ENCODE measurements around the gene CTIF.
A peak's percentile ranks its signal among the peaks of the same experiment; 100 is the strongest.

Gene CTIF

DNA sequence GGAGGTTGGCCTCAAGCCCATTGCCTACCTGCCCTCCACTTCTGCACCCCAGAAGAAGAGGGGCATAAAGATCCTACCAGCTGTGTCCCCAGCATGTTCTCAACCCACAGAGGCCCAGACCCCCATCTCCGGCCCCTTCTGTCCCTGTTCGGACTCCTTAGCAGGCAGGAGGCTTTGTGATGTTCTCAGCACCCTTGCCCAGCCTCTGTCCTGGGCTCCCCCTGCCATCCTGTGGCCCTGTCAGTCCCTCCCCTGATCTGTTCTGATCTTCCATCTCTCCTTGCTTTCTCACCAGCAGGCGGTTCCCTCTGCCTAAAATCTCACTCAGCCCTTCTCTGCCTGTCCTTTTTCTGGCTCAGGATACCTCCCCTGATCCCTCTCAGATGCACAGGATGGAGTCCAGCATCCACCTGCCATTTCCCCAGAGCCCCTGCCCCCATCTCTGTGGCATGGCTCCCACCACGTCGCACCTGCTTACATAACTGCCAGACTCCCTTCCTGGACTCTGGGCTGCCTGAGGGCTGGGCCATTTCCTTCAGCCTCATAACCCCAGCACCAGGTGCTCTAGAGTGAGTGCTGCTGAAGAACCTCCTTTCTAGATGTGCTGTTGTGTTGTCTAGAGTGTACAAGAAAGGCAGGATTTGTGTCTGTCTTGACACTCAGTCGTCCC is 134.0 kb downstream of the CTIF start:
- no peak overlapping the region for H3K4me3 ChIP-seq (replicated peaks; ENCODE audit: low read depth, low read length)
- DNase-seq (ENCODE audit: extremely low read depth, low read depth), result no peak
- TF ChIP-seq, protein P1, sequence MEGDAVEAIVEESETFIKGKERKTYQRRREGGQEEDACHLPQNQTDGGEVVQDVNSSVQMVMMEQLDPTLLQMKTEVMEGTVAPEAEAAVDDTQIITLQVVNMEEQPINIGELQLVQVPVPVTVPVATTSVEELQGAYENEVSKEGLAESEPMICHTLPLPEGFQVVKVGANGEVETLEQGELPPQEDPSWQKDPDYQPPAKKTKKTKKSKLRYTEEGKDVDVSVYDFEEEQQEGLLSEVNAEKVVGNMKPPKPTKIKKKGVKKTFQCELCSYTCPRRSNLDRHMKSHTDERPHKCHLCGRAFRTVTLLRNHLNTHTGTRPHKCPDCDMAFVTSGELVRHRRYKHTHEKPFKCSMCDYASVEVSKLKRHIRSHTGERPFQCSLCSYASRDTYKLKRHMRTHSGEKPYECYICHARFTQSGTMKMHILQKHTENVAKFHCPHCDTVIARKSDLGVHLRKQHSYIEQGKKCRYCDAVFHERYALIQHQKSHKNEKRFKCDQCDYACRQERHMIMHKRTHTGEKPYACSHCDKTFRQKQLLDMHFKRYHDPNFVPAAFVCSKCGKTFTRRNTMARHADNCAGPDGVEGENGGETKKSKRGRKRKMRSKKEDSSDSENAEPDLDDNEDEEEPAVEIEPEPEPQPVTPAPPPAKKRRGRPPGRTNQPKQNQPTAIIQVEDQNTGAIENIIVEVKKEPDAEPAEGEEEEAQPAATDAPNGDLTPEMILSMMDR (IDR thresholded peaks at IDR 0.05; ENCODE audit: low read depth, low read length, missing control alignments), result no peak

DNA sequence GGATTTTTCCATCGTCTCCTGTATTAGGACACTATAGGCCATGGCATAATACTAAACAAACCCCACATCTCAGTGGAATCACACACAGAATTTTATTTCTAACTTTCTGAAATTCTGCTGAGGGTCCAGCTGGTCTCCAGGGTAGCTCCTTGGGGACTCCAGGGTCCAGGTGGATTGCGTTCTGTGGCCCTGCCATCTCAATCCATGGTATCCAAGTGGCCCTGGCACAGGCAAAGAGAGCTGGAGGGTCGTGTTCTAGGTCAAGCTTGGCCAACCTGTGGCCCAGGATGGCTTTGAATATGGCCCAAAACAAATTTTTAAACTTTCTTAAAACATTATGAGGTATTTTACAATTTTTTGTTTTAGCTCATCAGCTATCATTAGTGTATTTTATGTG is 134.6 kb downstream of the CTIF start:
- TF ChIP-seq, protein P1 (IDR thresholded peaks at IDR 0.05; ENCODE audit: low read depth, low read length, missing control alignments), result no peak
- DNase-seq (ENCODE audit: extremely low read depth, low read depth), result no peak
- no peak overlapping the region for H3K4me3 ChIP-seq (replicated peaks; ENCODE audit: low read depth, low read length)

DNA sequence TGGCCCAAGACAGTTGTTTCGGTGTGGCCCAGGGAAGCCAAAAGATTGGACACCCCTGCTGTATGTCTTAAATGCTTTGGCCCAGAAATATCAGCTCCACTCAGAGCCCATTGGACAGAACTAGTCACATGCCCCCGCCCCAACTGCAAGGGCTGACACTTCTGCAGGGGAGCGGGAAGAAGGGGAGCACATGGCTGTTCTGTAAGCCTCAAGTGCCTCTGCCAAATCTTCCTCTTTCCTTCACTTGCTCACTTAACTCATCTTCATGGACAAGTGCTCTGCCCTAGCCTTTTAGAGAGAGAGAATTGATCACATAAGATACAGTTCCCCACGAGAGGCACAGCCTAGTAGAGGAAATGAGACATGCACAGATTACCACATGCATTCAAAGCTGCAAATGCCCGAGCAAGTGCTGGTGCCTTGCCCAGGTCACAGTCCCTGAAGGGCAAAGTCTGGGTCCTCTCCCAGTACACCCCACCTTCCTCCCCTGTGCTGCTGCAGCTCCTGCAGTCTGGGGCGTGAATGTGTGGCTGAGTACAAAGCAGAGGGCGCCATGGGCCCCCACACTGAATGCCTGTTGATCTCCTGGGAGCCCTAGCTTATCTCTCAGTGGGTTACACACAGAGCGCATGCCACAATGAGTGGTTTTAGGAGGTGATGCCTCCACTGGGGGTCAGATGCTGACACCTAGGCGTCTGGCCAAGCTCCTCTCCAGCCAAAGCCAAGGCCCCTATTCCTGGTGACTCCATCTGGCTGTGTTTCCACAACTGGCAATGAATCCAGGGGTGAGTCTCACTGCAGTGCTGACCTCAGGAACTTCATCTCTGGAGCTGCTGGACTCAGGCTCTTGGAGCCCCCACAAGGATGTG is 135.3 kb downstream of the CTIF start:
- TF ChIP-seq, protein P1 (IDR thresholded peaks at IDR 0.05; ENCODE audit: low read depth, low read length, missing control alignments), result no peak
- H3K4me3 ChIP-seq (replicated peaks; ENCODE audit: low read depth, low read length), result no peak overlapping the region
- DNase-seq (ENCODE audit: extremely low read depth, low read depth), result no peak

DNA sequence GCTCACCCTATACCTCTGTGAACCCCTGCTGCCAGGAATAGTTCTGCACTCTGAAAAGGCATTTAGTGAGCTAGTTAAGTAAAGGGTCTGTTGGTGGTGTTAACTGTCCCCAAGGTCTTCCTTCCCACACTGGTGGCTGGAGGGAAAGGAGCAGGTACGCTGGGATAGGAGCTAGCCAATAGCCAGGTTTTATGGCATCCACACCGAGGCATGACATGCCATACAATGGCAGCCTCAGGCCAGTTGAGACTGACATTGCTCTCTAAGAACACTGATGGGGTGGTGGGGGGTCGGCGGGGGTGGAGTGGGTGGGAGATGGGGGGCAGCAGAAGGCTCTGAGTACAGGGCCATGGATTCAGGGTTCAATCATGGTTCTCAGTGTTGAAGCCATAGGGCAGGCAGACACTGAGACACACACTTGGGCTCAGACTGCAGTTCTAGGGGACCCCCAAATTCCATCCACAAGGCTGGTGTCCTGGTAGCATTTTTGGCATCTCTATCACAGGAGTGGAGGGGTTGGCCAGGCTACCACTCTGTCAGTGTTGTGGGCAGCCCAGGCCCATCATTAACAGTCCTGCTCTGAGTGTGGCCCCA is 136.0 kb downstream of the CTIF start:
- no peak for DNase-seq (ENCODE audit: extremely low read depth, low read depth)
- no peak overlapping the region for H3K4me3 ChIP-seq (replicated peaks; ENCODE audit: low read depth, low read length)
- TF ChIP-seq, protein P1 (IDR thresholded peaks at IDR 0.05; ENCODE audit: low read depth, low read length, missing control alignments), result no peak

DNA sequence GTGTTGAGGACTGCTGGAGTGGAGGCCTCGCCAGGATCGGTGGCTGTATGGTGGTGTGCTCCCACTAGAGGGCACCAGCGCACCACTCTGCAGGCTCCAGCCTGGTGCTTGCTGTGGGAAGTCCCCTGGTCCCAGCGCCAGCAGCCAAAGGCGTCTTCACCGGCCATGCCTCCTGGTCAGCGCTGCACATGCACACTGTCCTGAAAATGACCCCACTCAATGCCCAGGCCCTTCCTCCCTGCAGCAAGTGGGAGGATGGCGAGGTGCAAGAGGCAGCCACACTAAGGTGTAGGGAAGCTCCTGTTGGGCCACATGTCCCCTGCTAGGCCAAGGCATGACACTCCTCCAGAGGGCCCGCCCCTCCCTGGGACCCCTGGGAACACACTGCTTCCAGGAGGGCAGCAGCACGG is 136.5 kb downstream of the CTIF start:
- TF ChIP-seq, protein P1 (IDR thresholded peaks at IDR 0.05; ENCODE audit: low read depth, low read length, missing control alignments), result peak; percentile 89
- peak; percentile 52 for DNase-seq (ENCODE audit: extremely low read depth, low read depth)
- H3K4me3 ChIP-seq (replicated peaks; ENCODE audit: low read depth, low read length), result no peak overlapping the region

DNA sequence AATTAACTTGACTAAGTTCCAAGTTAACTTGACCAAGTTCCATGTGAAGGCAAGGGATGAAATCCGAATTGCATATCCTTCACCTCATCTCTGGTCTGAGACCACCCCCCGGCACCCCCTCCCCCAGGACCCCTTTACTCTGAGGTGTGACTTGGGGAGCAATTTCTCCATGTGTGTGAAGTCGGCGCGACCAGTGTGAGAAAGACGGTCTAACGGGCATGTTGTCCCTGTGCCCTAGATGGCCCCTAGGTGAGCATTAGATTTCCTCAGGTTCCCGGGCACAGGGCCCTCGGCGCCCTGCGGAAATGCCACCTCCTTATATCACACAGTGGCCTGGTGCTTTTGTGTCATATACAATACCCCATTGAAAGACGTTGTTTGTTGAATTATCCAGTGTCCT is 137.1 kb downstream of the CTIF start:
- DNase-seq (ENCODE audit: extremely low read depth, low read depth), result no peak
- TF ChIP-seq, protein P1 (IDR thresholded peaks at IDR 0.05; ENCODE audit: low read depth, low read length, missing control alignments), result no peak
- no peak overlapping the region for H3K4me3 ChIP-seq (replicated peaks; ENCODE audit: low read depth, low read length)

All from HFF-Myc (cell line).